Colonic mucosa (tissue), 4 donors: ENCODE results near the gene TRIM10. TPM values are rescaled to one million over a fixed set of nuclear protein-coding genes. Genes with fewer than 3 reads are reported as not detected.

Experiments
- DNase-seq: peaks from one replicate; pipeline ENCODE4 v3.0.0-alpha.2; 2020
- H3K27ac ChIP-seq: fragments of 200-600 bp; one replicate; pipeline ENCODE4 v1.8.0; 2021
- H3K27me3 ChIP-seq: fragments of 200-600 bp; one replicate; pipeline ENCODE4 v1.8.0; 2021
- H3K36me3 ChIP-seq: fragments of 200-600 bp; one replicate; pipeline ENCODE4 v1.8.0; 2021
- H3K4me1 ChIP-seq: fragments of 200-600 bp; one replicate; pipeline ENCODE4 v1.8.0; 2021; ENCODE audit warnings: mild to moderate bottlenecking
- H3K4me3 ChIP-seq: fragments of 200-600 bp; one replicate; pipeline ENCODE4 v1.8.0; 2021
- H3K9ac ChIP-seq, 2 donors: one replicate each; pipeline ENCODE4 v1.7.0; 2013; ENCODE audit warnings: control low read depth in 2 of 2, low read depth in 2 of 2, low read length in 2 of 2
- H3K9me3 ChIP-seq: fragments of 200-600 bp; one replicate; pipeline ENCODE4 v1.8.0; 2021
- intact Hi-C: fragments of 100-400 bp; cut with DNase I; formaldehyde crosslinking; loops from one replicate; pipeline ENCODE4 v1.14.1; 2022
- total RNA-seq, 2 donors: library from RNA; stranded (reverse); fragmentation: NEBNext Ultra II Directional in 1 of 2; extraction: Animal tissue kit (Norgen Biotek cat#: 25700) in 1 of 2; gene quantifications; one replicate each; pipeline ENCODE4 v1.2.1, GENCODE V29; 2021
- TF ChIP-seq, protein P1 (sequence below): fragments of 200-600 bp; IDR thresholded peaks from one replicate; pipeline ENCODE4 v1.8.0; 2022; ENCODE audit warnings: antibody characterized with exemption, mild to moderate bottlenecking
- donor health status: healthy.
- donor health status: DM: no; HTN: no; CAD: no.
- donor health status: DM: no; HTN: no; CAD: no.

TRIM10 gene, protein sequence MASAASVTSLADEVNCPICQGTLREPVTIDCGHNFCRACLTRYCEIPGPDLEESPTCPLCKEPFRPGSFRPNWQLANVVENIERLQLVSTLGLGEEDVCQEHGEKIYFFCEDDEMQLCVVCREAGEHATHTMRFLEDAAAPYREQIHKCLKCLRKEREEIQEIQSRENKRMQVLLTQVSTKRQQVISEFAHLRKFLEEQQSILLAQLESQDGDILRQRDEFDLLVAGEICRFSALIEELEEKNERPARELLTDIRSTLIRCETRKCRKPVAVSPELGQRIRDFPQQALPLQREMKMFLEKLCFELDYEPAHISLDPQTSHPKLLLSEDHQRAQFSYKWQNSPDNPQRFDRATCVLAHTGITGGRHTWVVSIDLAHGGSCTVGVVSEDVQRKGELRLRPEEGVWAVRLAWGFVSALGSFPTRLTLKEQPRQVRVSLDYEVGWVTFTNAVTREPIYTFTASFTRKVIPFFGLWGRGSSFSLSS
- 1 to 10 TPM; 3.8 to 3.9 TPM for total RNA-seq

DNA sequence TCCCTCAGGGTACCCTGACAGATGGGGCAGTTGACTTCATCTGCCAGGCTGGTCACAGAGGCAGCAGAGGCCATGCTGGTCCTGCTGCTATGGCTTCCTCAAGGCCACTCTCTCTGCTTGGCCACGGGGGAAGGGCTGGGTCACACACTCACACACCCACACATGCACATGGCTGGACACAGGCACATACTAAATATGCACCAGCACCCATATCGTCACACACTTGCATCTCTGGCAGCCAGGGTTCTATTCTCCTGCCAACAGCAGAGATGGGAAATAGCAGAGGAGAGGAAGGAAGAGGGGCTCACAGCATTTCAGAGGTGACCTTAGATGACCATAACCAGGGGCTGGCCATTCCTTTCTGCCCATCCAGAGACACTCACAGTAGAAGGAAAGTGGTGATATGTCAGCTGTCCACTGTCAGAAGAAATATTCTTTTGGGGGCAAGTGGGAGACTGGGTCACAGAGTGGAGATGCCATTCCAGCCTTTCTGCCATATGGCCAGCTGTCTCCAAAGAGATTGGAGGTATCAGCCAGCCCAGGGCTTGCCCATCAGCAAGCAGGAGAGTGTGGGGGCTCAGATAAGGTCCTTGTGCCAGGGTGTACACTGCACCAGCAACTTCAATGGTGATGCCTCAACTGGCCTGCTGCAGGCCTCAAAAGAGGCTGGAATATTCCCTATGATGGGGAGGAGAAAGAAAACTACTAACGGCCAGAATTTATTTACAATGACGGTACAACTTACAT lies at the start of gene TRIM10:
TRIM10 (minus strand) TSS at position 427 of the 747 bp plus-strand sequence; CDS start at position 74, 353 bp downstream.
- Histone ChIP-seq H3K9ac (no peak within 1 kb of the TSS), H3K27ac (no peak within 1 kb of the TSS), H3K36me3 (no peaks in the 10 kb centered on the region), H3K4me3 (no peak within 1 kb of the TSS), H3K27me3 (no peaks in the 10 kb centered on the region), H3K9me3 (no peaks in the 10 kb centered on the region), H3K4me1 (no peaks in the 10 kb centered on the region)
- intact Hi-C loops: no loop called here
- TF ChIP-seq, protein P1, sequence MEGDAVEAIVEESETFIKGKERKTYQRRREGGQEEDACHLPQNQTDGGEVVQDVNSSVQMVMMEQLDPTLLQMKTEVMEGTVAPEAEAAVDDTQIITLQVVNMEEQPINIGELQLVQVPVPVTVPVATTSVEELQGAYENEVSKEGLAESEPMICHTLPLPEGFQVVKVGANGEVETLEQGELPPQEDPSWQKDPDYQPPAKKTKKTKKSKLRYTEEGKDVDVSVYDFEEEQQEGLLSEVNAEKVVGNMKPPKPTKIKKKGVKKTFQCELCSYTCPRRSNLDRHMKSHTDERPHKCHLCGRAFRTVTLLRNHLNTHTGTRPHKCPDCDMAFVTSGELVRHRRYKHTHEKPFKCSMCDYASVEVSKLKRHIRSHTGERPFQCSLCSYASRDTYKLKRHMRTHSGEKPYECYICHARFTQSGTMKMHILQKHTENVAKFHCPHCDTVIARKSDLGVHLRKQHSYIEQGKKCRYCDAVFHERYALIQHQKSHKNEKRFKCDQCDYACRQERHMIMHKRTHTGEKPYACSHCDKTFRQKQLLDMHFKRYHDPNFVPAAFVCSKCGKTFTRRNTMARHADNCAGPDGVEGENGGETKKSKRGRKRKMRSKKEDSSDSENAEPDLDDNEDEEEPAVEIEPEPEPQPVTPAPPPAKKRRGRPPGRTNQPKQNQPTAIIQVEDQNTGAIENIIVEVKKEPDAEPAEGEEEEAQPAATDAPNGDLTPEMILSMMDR: no peak
- DNase-seq: no peak

DNA sequence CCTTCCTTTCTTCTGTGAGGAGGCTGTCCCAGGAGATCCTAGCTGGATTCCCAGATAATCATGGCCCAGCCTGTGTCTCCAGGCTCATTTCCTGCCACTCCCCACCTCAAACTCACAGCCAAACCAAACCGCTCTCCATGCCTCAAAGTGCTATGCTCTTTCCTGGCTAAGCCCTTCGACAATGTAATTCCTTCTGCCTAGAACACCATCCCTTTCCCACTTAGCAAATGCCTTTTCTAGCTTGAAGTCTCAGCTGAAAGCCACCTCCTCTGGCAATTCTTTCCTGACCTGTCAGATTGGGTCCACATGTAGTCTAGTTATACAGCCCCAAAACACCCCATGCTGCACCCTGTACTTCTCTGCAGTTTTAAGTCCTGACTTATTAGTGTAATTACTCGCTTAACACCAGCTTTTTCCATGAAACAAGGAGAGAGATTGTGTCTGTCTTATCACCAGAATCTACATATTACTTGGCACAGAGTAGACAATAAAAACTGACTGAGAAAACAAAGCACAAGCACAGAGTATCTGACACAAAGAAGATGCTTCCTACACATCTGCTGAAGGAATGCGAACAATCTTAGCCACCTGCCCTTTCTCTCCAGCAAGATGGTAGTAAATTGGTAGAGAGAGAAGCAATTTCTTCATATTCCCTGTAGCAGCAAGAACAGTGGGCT lies 46.7 kb upstream of the TRIM10 start:
- no peaks in the 10 kb centered on the region for H3K27me3 ChIP-seq
- H3K9ac ChIP-seq: peak overlapping the region in 1 of 2 donors; percentile 70
- intact Hi-C loops: no loop called here
- peak; percentile 66 for DNase-seq
- TF ChIP-seq, protein P1: no peak
- H3K36me3 ChIP-seq: no peaks in the 10 kb centered on the region
- H3K4me3 ChIP-seq: no peak overlapping the region
- H3K9me3 ChIP-seq: no peaks in the 10 kb centered on the region
- H3K4me1 ChIP-seq: peaks cover 23% of the 10 kb centered on the region
- H3K27ac ChIP-seq: peak overlapping the region; percentile 35

DNA sequence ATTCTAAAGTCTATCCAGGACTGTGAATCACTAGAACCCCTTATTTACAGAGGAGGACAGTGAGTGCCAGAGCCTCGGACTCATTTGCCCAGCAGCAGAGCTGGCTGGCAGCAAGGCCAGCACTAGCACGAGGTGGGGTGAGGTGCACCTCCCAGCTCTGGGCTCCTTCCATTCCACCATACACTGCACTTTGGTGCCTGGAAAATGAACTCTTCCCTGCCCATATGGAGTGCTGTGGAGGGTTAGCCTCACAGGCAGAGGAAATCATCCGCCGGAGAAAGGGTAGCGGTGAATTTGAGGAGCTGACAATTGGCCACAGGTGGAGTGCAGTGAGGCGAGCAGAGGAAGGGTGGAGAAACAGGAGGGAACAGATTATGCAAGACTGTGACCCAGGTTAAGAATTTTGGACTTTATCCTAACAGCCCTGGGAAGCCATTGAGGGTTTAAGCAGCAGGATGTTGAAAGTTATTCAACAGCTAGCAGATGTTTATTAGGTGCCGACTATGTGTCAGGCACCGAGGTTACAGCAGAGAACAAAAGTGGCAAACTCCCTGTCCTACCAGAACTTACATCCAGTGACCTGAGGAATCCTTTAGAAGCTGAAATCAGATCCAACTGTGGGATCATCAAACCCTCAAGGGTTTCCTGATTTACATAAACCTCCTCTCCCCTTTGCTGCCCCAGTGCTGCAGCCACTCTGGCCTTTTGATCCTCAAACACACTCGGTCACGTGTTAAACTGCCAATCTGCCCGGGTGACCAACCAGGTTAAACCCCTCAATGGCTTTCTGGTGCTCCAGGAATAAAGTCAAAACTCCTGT lies 46.0 kb upstream of the TRIM10 start:
- peak; percentile 60 for DNase-seq
- no peaks in the 10 kb centered on the region for H3K9me3 ChIP-seq
- H3K27ac ChIP-seq: peak overlapping the region; percentile 35
- H3K9ac ChIP-seq: peak overlapping the region in 1 of 2 donors; percentile 70
- intact Hi-C loops: no loop called here
- H3K36me3 ChIP-seq: no peaks in the 10 kb centered on the region
- no peak overlapping the region for H3K4me3 ChIP-seq
- H3K27me3 ChIP-seq: no peaks in the 10 kb centered on the region
- H3K4me1 ChIP-seq: peaks cover 28% of the 10 kb centered on the region
- TF ChIP-seq, protein P1: no peak

- no peak overlapping the region for H3K27ac ChIP-seq
- DNase-seq: no peak
- peaks cover 37% of the 10 kb centered on the region for H3K4me1 ChIP-seq
- TF ChIP-seq, protein P1: no peak
- no peaks in the 10 kb centered on the region for H3K9me3 ChIP-seq
- no peak overlapping the region for H3K4me3 ChIP-seq
- intact Hi-C loops: no loop called here
- no peaks in the 10 kb centered on the region for H3K27me3 ChIP-seq
- H3K9ac ChIP-seq: no peak overlapping the region
- H3K36me3 ChIP-seq: no peaks in the 10 kb centered on the region
Observed at GRCh38 chr6:30206152-30206551, 45.1 kb upstream of the TRIM10 start.
